ENCODE results near the gene KIAA2012.

Gene KIAA2012

GRCh38 chr2:202044777-202045176 lies 28.3 kb upstream of the KIAA2012 start:
- DNase-seq, result no peak

DNA sequence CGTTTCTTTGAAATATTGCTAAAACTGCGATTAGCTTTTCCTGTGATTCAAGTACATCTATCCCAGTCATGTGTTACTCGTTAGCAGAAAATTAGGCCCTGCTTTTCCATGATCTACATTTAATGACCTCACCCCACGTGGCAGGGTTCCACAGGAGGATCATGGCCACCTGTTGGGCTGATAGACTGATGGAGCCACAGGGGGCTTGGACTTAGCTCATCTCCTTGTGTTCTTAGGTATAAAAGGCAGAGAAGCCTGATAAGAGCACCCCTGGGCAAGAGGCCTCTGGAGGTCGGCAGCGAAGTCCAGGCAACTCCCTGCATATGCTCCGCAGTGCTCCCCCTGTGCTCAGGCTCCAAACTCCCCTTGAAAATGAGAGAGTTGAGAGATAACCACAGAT lies 26.5 kb upstream of the KIAA2012 start:
- no peak for DNase-seq

- DNase-seq, result no peak
Measured at GRCh38 chr2:202049092-202049728, 23.8 kb upstream of the KIAA2012 start.

- DNase-seq, result no peak
Measured at GRCh38 chr2:202049840-202050239, 23.2 kb upstream of the KIAA2012 start.

GRCh38 chr2:202050652-202051051 lies 22.4 kb upstream of the KIAA2012 start:
- no peak for DNase-seq

GRCh38 chr2:202051499-202052161 lies 21.4 kb upstream of the KIAA2012 start:
- DNase-seq, result no peak

DNA sequence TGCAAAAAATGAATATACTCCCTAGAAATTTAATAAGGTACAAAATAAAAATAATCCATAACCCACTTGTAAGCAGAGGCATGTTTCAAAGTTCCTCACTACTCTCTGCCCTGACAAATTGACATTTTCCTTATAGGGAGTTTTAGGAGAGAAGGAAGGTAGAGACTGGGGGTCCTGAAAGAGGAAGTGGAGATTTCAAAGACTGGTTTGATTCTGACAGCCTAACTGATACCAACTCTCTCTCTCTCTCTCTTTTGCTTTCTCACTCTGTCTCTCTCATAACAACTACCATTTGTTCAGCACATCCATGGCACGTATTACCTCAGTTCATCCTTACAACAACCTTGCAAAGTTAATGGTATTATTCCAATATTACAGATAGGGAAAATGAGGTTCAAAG lies 20.8 kb upstream of the KIAA2012 start:
- DNase-seq, result no peak

- DNase-seq, result no peak
Measured at GRCh38 chr2:202054679-202055078, 18.4 kb upstream of the KIAA2012 start.

GRCh38 chr2:202056611-202057010 lies 16.4 kb upstream of the KIAA2012 start:
- DNase-seq, result no peak

DNA sequence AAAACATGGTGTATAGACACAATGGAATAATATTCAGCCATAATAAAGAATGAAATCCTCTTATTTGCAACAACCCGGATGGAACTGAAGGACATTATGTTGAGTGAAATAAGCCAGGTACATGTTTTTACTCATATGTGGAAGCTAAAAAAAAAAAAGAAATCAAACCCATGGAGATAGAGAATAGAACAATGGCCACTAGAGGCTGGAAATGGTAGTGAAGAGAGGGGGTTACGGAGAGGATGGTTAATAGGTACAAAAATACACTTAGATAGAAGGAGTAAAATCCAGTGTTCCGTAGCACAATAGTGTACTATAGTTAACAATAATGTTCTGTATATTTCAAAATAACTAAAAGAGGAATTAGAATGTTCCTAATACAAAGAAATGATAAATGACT lies 12.8 kb upstream of the KIAA2012 start:
- no peak for DNase-seq

GRCh38 chr2:202061695-202062094 lies 11.4 kb upstream of the KIAA2012 start:
- no peak for DNase-seq

DNA sequence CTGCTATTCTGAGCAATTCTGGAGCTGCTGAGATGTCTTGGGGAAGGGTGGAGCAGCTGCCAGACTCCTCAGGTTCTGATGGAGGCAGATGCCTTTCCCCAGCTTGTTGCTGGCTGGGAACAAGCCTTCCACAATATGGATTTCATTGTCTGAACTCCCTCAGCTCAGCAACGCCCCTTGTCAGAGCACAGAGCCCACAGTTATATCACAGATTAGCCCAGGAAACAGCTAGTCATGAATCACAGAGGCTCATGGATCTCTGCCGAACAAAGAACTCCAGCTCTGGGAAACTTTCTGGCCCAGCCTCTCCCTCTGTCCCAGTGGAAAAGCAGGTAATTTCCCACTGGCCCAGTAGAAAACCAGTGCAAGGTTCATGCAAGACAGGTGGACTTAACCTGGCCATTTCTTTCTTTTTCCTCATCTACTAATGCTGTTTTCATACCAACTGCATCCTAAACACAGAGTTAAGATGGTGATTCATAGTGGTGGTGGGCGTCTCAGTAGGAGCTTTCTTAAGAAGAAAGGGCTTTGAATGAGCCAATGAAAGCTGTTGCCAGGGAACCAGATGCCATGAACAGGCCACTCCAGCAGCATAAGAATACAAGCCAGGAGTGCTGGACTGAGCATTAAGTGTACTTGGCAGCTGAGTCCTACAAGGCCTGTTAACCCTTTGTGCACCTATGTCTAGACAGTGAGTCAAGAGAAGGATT lies 8.7 kb upstream of the KIAA2012 start:
- peak in 1 of 2 experiments; percentile 16 for DNase-seq

- DNase-seq, result no peak
Measured at GRCh38 chr2:202064881-202065230, 8.2 kb upstream of the KIAA2012 start.

DNA sequence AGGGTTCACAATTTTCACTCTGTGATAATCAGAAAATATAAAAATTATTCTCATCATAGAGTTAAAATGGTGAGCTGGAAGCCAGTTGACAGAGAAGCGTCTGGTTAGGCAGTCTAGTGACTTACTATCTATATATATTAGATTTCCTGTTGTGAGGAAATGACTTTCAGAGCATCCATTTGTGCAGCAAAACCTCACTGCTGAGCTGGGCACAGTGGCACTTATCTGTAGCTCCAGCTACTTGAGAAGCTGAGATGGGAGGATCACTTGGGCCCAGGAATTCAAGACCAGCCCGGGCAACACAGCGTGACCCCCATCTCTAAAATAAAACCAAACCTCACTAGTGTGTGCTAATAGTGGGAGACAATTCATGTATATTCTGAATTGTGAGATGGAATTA lies 7.2 kb upstream of the KIAA2012 start:
- DNase-seq, result no peak

DNA sequence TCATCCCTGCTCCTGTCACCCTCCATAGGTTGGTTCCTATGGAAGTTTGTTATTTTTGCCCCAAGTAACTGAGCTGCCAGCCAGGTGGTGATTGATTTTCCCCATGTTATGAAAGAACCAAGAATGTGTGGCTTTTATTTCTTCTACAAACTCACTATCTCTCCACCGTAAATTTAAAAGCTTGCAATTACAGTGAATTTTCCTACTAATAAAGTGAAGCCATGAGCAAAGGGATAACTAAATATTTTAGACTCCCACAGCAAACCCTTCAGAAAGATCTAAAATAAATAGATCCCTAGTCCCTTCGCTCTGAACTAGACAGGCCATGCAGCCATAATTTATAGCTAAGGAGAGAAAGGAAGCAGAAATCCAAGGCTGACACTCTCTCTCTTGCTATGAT lies 6.2 kb upstream of the KIAA2012 start:
- no peak for DNase-seq

GRCh38 chr2:202067589-202067988 lies 5.5 kb upstream of the KIAA2012 start:
- DNase-seq, result no peak

DNA sequence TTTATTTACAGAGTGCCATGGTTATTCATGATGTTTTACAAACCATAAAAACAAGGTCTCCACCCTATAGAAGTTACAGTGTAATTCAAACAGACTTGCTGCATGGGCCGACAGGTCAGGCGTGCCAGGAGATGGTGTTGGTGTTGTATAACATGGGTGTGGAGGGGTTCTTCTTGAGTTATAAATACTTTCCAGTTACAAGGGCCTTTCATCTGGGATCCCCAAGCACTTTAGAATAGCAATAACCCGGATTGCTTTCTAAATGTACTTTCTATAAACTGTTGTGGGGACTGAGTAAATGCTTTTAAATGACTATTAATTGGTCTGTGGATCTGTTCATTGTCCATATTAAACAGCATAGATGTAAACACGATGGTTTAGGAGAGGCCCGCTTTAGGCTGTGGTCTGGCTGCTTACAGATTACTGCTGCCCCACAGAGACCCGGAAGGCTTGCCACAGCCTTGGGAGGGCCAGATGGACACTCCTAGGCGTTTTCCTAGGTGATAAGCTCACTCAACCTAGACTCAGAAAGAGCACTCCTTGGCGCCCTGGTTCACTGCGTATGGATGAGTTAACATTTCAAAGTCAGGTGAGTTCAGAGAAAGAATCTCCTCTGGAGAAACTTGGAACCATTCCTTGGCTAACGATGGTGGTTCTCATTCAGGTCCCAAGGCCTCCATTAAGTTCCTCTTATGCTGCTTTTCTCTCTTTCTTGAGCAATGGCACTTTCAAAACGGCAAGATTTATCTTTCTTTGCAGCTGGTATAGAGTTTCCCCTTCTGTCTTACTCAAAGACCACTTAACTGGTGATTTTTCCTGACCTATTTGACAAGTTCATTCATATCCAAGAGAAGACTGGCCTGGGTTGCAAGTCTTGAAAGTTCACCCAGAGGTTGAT lies 3.6 kb upstream of the KIAA2012 start:
- DNase-seq, result no peak

GRCh38 chr2:202071107-202071506 lies 1.9 kb upstream of the KIAA2012 start:
- DNase-seq, result no peak

DNA sequence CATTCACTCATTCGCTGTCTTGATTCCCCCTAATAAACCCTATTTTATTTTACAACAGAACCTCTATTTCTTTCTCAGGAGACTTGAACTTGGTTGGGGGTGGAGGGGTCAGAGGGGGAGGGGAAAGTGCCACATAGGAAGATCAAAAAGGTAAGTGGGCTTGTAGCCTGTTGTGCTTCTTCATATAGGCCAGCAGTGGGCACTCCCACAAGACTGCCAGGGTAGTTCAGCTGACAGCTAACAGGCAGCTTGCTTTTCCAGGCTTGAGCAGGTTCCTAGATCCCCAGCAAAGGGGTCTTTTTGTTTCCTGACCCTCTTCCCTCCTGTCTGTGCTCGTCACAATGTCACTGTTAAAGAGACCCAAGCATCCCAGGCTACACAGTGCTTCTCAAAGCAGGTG lies 829 bp upstream of the KIAA2012 start:
- DNase-seq, result no peak

GRCh38 chr2:202074324-202074723 lies 1.3 kb downstream of the KIAA2012 start:
- no peak for DNase-seq

DNA sequence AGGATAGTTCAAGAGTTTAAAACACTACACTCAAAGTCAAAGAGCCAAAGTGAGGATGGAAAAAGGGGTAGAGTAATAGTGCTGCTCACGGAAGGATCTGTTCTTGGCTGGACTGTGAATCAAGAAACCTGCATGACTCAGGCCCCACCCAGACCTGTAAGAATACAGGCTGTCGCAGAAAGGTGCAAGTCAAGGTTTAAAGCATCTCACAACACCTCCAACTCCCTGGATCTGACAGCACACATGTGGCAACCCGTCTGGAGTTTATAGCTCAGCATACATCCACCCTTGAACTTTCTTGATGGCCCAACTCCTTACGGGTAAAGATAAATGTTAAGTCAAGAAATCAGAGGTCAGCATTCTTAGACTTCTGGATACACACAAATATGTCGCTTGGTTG lies 6.3 kb downstream of the KIAA2012 start:
- DNase-seq, result no peak

GRCh38 chr2:202084265-202084664 lies 11.2 kb downstream of the KIAA2012 start:
- DNase-seq, result no peak

DNA sequence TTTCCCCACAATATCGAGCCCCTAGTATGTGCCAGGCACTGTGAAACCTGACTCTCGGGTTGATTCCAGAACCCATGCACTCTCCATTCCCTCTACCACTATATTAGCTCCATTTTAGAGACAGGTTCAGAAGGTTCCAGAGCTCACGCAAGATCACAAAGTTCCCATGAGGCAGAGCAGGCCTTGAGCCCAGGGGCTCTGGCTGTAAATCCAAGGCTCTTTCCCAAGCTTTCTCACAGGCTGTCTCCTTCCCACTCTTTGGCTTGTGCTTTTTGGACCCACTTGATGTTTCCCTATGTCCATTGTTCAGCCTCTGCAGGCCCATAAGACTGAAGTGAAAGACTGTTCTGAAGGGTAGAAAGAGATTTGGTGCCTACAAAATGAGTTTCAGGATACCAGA lies 15.7 kb downstream of the KIAA2012 start:
- DNase-seq, result no peak
